Measurements from ENCODE around the gene CLTCL1.

- no peak; the same call in 1 of the 2 replicates for TF ChIP-seq POLR2A (IDR thresholded peaks at IDR 0.05; ENCODE audit: low read depth, low read length)
- TF ChIP-seq POLR2AphosphoS5 (IDR thresholded peaks at IDR 0.05; ENCODE audit: low read depth, low read length), result no peak
Measured at GRCh38 chr22:19178657-19179496, 112.6 kb downstream of the CLTCL1 start, which contains the start of gene SLC25A1.

All from GM12892 (cell line).